GM12872 (cell line): Measurements from ENCODE around the gene PELI2.
A peak's percentile ranks its signal among the peaks of the same experiment; 100 is the strongest.

ENCODE experiments used
- CTCF ChIP-seq: IDR thresholded peaks from 3 replicates; pipeline ENCODE4 v1.5.1; 2011; ENCODE audit warnings: low read depth, mild to moderate bottlenecking, low read length, moderate library complexity; ENCODE audit not compliant: insufficient read depth

The PELI2 gene

GRCh38 chr14:56247495-56248200 lies 129.4 kb downstream of the PELI2 start:
- TF ChIP-seq CTCF, result 0 out of 3 replicates have a peak, but pooled peaks have one; percentile 19

GRCh38 chr14:56248442-56248841 lies 130.2 kb downstream of the PELI2 start:
- TF ChIP-seq CTCF, result no peak

GRCh38 chr14:56261046-56261445 lies 142.8 kb downstream of the PELI2 start:
- no peak for TF ChIP-seq CTCF

- no peak for TF ChIP-seq CTCF
Observed at GRCh38 chr14:56262530-56262929, 144.3 kb downstream of the PELI2 start.

GRCh38 chr14:56268039-56268438 lies 149.8 kb downstream of the PELI2 start:
- TF ChIP-seq CTCF, result no peak

GRCh38 chr14:56268673-56269072 lies 150.5 kb downstream of the PELI2 start:
- no peak for TF ChIP-seq CTCF

GRCh38 chr14:56270921-56271320 lies 152.7 kb downstream of the PELI2 start:
- TF ChIP-seq CTCF, result no peak
